Mammary epithelial cell (primary cell): Measurements from ENCODE around the gene STX18.

Source experiments
- CTCF ChIP-seq, 2 donors: IDR thresholded peaks in 1 of 2; conservative IDR thresholded peaks in 1 of 2; 2 replicates each; pipeline ENCODE4 v1.5.1; 2011 to 2012; ENCODE audit warnings: inconsistent platforms in 2 of 2, low read length in 2 of 2, mild to moderate bottlenecking in 2 of 2, control low read depth in 1 of 2, low read depth in 1 of 2; ENCODE audit not compliant: insufficient read depth in 1 of 2; ENCODE audit errors: extremely low read depth in 1 of 2
- EZH2 ChIP-seq: IDR thresholded peaks from 2 replicates; pipeline ENCODE4 v1.6.1; 2012; ENCODE audit warnings: low read length, inconsistent platforms, borderline replicate concordance

- no peak for TF ChIP-seq CTCF (conservative IDR thresholded peaks at IDR 0.05 in 1 of 2, IDR thresholded peaks at IDR 0.05 in 1 of 2; ENCODE audit: extremely low read depth in 1 of 2, insufficient read depth in 1 of 2, low read depth in 1 of 2, low read length in 2 of 2)
- no peak for TF ChIP-seq EZH2
Measured at GRCh38 chr4:4408576-4409335, 133.1 kb downstream of the STX18 start.
